ENCODE measurements around the gene NDST1. TPM values are rescaled to one million over a fixed set of nuclear protein-coding genes. Genes with fewer than 3 reads are reported as not detected.

NDST1 gene
- total RNA-seq, 1 donor from 2014 or later: 101 TPM

DNA sequence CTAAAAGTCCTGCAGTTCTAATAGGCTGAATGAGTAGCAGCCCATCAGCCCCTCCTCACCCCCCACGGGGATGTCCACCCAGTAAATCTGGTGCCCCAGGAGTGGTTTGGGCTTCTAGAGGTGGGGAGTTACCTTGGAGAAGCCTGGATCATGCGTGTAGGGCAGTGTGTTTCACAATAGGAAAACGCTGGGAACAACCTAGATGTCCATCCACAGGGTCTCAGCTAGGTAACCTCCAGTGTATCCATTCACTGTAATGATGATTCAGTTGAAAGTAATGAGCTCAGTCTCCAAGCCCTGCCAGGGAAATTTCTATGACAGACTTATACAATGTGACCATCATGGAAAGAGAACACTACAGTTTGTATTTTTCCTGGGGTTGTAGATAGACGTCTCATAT is 51.8 kb downstream of the NDST1 start:
- Mint-ChIP-seq H3K27me3 (no peaks in the 10 kb centered on the region), H3K4me1 (ENCODE audit: unreplicated experiment) (peaks cover 14% of the 10 kb centered on the region), H3K4me3 (no peak overlapping the region), H3K9me3 (peaks cover 6% of the 10 kb centered on the region), H3K36me3 (peaks cover 5% of the 10 kb centered on the region), H3K27ac (no peak overlapping the region)
- DNase-seq (ENCODE audit: extremely low spot score, unreplicated experiment): no peak
- TF ChIP-seq, protein P1, sequence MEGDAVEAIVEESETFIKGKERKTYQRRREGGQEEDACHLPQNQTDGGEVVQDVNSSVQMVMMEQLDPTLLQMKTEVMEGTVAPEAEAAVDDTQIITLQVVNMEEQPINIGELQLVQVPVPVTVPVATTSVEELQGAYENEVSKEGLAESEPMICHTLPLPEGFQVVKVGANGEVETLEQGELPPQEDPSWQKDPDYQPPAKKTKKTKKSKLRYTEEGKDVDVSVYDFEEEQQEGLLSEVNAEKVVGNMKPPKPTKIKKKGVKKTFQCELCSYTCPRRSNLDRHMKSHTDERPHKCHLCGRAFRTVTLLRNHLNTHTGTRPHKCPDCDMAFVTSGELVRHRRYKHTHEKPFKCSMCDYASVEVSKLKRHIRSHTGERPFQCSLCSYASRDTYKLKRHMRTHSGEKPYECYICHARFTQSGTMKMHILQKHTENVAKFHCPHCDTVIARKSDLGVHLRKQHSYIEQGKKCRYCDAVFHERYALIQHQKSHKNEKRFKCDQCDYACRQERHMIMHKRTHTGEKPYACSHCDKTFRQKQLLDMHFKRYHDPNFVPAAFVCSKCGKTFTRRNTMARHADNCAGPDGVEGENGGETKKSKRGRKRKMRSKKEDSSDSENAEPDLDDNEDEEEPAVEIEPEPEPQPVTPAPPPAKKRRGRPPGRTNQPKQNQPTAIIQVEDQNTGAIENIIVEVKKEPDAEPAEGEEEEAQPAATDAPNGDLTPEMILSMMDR (conservative IDR thresholded peaks at IDR 0.05): no peak

DNA sequence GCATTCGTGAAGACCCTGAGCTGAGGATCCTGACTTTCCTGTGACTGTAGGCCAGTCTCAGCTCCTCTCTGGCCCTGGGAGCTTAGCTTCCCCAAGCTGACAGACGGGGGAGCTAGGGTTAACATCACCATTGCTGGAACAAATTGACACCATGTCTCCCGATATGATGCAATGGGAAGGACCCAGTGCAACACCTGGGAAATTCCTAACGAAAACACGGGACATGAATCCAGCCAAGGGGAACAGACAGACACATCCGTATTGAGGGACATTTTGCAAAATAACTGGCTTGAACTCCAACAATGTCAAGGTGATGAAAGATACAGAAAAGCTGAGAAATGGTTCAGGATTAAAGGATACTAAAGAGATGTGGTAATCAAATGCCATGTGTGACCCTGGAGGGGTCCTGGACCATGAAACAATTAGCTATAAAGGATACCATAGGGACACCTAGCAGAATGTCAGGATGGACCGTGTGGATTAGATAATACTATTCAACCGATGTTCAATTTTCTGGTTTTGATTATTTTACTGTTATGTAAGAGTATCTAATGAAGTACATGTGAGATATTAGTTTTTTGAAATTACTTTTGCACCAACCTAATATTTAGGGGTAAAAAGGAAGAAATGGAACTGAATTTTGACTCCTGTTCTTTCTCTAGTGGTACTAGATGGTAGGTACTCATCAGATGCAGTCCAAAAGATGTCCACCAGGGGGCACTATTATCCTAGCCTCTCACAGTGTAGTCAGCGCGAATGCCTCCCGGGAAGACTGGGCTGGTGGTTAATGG is 52.7 kb downstream of the NDST1 start:
- Mint-ChIP-seq H3K36me3 (peaks cover 5% of the 10 kb centered on the region), H3K27me3 (no peaks in the 10 kb centered on the region), H3K4me3 (no peak overlapping the region), H3K27ac (peak overlapping the region; percentile 36), H3K4me1 (ENCODE audit: unreplicated experiment) (peaks cover 14% of the 10 kb centered on the region), H3K9me3 (peaks cover 6% of the 10 kb centered on the region)
- DNase-seq (ENCODE audit: extremely low spot score, unreplicated experiment): peak; percentile 87
- TF ChIP-seq, protein P1 (conservative IDR thresholded peaks at IDR 0.05): peak; percentile 95

DNA sequence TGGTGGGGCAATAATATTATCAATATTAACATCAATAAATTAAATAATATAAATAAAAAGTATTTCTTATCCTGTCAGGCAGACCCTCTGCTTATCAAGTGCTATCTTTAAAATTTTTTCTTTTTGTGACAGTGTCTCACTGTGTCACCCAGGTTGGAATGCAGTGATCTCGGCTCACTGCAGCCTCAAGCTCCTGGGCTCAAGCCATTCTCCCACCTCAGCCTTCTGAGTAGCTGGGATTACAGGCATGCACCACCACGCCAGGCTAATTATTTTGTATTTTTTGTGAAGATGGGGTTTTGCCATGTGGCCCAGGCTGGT is 53.2 kb downstream of the NDST1 start:
- Mint-ChIP-seq H3K27ac (peak overlapping the region; percentile 36), H3K27me3 (no peaks in the 10 kb centered on the region), H3K4me3 (no peak overlapping the region), H3K9me3 (peaks cover 6% of the 10 kb centered on the region), H3K4me1 (ENCODE audit: unreplicated experiment) (peaks cover 14% of the 10 kb centered on the region), H3K36me3 (peaks cover 5% of the 10 kb centered on the region)
- TF ChIP-seq, protein P1 (conservative IDR thresholded peaks at IDR 0.05): no peak
- DNase-seq (ENCODE audit: extremely low spot score, unreplicated experiment): no peak

DNA sequence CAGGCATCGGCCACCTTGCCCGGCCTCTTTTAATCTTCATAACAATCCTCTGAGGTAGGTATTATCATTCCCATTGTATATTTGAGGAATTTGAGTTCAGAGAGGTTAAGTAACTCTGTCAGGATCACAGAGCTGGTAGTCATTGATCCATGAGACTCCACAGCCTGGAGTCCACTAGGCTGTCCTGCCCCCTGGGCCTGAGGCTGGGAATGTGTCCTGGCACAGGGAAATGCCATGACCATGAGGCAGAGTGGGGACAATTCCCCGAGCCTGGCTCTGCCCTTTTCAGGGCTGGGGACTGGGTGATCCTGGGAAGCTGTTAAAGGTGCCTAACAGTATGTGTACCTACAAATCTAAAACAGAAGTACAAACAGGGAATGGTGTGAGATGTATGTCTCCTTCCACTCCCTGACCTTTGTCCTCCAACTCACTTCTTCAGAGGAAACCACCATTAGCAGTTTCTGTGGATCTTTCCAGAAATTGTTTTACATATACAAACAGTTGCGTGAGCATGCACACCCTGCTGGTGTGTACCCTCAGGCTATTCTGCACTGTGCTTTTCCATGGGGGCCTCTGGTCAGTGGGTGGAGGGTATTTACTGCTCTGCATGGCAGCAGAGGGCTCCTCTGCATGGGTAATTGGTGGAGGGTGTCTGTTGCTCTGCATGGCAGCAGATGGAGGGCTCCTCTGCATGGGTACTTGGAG is 53.8 kb downstream of the NDST1 start:
- peaks cover 14% of the 10 kb centered on the region for H3K4me1 Mint-ChIP-seq (ENCODE audit: unreplicated experiment)
- DNase-seq (ENCODE audit: extremely low spot score, unreplicated experiment): no peak
- H3K27ac Mint-ChIP-seq: no peak overlapping the region
- no peak overlapping the region for H3K4me3 Mint-ChIP-seq
- TF ChIP-seq, protein P1 (conservative IDR thresholded peaks at IDR 0.05): no peak
- H3K27me3 Mint-ChIP-seq: no peaks in the 10 kb centered on the region
- H3K36me3 Mint-ChIP-seq: peaks cover 5% of the 10 kb centered on the region
- peaks cover 6% of the 10 kb centered on the region for H3K9me3 Mint-ChIP-seq

DNA sequence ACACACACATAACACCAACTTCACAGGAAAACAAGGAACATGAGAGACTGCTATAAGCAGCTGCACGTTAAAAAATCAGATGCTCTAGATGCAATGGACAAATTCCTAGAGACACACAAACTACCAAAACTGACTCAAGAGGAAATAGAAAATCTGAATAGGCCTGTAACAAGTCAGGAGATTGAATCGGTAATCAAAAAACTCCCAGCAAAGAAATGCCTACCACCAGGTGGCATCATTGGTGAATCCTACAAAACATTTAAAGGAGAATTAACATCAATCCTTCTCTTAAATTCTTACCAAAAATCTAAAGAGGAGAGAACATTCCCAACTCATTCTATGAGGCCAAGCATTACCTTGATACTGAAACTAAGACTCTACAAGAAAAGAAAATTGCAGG is 54.9 kb downstream of the NDST1 start:
- peaks cover 5% of the 10 kb centered on the region for H3K36me3 Mint-ChIP-seq
- no peak overlapping the region for H3K4me3 Mint-ChIP-seq
- H3K27ac Mint-ChIP-seq: no peak overlapping the region
- H3K4me1 Mint-ChIP-seq (ENCODE audit: unreplicated experiment): peaks cover 14% of the 10 kb centered on the region
- peaks cover 6% of the 10 kb centered on the region for H3K9me3 Mint-ChIP-seq
- TF ChIP-seq, protein P1 (conservative IDR thresholded peaks at IDR 0.05): peak; percentile 77
- no peak for DNase-seq (ENCODE audit: extremely low spot score, unreplicated experiment)
- H3K27me3 Mint-ChIP-seq: no peaks in the 10 kb centered on the region

All from type B pancreatic cell (in vitro differentiated cells).